Globus pallidus (tissue), 1 donor: Measurements from ENCODE around the gene C9orf78.

Source experiments
- DNase-seq: peaks from one replicate; pipeline ENCODE4 v3.0.0-alpha.2; 2015; ENCODE audit warnings: low spot score

Gene C9orf78, protein sequence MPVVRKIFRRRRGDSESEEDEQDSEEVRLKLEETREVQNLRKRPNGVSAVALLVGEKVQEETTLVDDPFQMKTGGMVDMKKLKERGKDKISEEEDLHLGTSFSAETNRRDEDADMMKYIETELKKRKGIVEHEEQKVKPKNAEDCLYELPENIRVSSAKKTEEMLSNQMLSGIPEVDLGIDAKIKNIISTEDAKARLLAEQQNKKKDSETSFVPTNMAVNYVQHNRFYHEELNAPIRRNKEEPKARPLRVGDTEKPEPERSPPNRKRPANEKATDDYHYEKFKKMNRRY

DNA sequence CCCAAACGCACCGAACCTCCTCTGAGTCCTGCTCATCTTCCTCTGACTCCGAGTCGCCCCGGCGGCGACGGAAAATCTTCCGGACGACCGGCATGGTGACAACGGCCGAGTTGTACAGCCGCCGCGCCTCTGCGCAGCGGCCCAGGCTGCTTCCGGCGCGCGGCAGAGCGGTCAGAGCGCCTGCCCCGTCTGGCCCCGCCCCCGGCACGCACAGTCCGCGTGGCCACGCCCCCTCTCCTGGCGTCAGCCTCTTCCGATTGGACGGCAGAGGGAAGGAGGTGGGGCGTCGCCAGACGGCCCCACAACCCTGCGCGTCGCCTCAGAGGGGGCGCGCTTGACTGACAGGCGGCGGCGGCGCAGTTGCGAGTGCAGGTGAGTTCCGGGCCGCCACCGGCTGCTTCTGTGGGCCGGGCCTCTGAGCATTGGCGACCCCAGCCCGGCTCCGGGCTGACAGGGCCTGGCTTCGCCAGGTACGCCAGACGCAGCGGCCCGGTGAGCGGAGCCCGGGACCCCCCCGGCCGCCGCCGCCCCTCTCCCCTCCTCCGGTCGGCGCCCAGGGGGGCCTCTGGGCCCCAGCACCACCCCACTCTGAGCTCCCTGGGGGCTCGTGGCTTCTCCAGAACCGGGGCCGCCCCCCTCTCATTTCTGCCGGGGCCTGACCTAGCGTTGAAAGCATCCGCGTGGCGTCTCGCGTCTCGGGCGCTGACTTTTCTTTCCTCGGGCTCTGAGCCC is at the start of gene C9orf78, which contains the start of gene USP20:
TSS of gene C9orf78 (minus strand) at position 148 of the 732 bp plus-strand sequence. CDS start at position 94, 54 bp downstream.
TSS of gene USP20 (plus strand) at position 331 of the 732 bp plus-strand sequence. CDS start 17,098 bp downstream, outside the sequence.
- peak; percentile 95 for DNase-seq

DNA sequence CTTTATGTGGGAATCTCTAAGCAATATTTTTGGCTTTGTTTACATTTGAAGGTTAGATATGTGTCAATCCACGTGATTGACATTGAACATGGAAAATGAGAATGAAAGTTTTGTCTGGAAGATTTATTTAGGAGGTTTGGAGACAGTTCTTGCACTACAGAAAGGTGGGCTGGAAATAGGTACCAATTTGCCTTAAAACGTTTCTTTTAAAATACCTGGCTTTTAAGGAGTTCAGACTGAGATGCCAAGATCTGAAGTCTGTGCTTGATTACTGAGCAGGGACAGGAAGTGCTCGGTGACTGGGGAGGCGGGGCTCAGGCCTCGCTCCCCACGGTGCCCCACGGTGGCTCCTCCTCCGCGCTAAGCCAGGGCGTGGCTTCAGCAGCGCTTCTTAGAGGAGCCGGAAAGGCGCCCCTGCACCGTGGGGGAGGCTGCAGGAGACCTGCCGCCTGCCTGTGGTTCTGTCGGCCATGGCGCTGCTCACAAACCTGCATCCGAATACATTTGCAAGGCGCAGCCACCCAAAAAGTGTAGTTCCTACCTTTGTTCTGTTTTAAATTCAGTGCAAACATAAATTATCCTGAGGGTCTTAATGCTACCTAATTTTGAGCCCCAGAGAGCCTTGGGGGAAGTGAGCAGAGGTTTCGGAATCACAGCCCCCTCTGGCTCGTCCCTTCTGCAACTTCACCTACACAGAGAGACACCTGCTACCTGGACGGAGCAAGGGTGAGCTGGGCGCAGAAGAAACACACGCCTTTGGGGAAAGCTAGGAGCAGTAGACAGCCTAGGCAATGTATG is 49.3 kb upstream of the C9orf78 start:
- DNase-seq: peak; percentile 82

DNA sequence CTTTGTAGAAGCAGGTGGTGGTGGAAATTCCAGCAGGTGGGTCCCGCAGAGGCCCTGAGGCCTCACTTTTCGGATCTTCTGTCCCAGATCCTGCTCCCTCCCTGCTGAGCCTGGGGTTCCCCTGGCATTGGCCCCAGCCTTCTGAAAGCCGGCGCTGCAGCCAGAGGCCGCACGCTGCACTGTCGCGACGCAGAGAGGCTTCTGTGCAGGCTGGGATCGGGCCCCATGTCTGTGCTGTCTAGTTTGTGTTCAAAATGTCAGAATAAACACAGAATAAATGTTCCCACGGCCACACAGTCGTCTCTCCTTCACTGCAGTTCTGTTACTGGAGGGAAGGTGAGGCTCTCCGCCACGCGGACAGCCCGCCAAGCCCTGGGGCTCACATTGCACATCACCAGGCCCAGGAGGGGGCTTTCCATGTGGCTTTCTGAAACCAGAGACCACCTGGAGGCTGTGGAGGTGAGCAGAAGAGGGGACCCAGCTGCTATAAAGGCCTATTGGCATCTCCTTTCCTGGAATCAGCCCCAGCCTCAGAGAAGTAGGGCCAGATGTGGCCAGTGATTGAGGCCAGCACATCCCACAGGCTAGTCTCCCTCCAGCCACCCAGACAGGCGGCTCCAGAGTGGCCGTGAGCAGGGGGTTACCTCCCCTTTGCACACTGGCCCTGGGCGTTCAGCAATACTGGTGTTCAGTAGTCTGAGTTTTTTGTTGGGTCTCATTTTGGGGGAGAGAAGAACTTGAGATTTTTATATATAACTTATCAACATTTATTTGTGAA is 46.7 kb upstream of the C9orf78 start:
- no peak for DNase-seq

DNA sequence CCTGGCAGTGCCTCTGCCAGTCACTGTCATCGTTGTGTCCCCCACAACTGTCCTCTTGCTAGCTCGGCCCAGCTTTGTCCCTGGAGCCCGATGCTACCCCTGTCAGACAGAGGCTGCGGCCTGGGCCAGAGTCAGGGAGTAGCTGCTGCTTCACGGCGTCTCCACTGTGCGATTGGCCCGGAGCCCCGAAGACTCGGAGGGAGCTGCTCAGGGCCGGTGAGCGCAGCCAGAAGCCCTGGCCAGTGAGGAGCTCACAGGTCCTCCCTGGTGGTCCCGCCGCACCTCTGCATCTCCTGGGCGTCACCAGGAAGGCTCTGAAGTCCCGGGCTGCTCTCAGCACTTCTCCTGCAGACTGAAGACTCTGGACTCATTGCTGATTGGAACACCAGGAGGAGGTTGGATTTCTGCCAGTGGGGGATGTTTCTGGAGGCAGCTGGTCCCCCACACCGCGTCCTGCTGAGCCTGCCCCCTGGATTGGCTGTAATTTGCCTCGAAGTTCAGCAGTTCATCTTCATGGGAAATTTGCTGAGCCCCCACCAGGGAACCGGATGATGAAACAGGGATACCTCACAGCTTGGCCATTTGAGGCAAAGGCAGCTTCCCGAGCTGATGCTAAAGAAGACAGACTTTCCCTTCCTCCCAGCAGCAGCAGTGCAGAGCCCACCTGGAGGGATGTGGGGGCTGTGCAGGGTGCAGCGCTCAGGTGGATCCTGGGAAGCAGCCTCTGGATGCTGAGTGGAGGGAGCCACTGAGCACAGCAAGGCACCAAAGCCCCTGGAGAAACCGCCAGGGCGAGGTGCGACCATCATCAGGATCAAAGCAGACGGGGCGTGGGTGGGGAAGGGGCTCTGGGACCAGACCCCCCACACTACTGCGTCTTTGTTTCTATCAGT is 45.8 kb upstream of the C9orf78 start:
- DNase-seq: no peak

DNA sequence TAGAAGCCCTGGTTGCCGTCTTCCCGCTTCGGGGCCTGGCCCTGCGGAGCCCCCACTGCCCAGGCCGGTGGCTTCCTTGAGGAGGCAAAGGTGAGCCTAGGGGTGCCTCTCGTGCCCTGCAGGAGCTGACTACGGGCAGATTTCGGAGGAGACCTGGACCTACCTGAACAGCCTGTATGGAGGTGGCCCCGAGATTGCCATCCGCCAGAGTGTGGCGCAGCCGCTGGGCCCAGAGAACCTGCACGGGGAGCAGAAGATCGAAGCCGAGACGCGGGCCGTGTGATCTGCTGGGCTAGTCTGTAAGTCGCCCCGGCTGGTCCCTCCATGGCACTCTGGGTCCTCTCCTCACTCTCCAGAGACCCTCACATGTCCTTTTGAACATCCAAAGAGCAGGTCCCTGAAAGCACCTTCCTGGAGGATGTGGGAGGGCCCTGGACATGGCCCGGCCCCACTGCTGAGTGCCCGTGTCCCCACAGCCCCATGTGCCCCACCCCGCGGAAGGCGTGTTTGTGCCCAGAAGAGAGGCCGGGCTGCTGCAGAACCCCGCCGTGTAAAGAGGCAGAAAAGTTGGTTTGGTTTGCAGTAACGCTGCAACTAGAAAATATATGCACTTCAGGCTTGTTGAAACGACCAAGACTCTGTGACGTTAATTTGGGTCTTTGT is 45.0 kb upstream of the C9orf78 start:
- no peak for DNase-seq

DNA sequence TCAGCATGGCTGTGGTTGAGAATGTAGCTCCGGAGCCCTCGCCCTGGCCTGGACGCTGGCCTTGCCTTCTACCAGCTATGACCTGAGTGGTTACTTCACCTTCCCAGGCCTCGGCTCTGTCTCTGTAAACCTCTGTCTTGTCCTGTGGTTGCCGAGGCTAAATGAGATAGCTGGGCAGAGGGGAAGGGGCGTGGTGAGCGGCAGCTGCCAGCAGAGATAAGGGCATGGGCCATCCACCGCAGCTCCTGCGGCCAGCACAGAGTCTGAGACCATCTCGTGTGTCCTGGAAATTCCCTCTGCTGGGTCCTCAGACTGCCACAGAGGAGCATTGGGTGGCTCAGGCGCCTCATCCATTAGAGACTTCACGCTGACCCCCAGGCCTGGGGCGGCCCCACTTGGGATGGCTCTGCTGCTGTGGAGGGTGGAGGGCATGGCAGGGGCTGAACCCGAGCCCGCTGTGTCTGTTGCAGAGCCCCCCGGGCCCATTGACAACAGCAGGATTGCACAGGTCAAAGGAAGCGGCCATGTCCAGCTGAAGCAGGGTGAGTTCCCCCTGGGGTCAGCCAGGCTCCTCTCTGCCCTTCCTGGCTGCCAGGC is 44.1 kb upstream of the C9orf78 start:
- no peak for DNase-seq

DNA sequence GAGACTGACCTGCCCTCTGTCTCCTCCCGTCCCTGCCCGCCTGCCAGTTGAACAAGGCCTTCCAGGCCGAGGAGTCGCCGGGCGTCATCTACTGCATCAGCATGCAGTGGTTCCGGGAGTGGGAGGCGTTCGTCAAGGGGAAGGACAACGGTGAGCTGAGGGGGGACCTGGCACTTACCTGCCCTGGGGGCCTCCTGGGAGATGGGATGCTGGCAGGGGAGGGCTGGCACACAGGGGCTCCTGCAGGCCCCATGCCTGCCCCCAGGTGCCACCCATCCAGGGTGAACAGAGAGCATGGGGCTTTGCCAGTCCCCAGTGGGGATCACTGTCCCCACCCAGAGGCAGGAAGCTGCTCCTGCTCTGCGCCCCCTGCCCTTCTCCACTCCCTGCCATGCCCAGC is 43.2 kb upstream of the C9orf78 start:
- no peak for DNase-seq

DNA sequence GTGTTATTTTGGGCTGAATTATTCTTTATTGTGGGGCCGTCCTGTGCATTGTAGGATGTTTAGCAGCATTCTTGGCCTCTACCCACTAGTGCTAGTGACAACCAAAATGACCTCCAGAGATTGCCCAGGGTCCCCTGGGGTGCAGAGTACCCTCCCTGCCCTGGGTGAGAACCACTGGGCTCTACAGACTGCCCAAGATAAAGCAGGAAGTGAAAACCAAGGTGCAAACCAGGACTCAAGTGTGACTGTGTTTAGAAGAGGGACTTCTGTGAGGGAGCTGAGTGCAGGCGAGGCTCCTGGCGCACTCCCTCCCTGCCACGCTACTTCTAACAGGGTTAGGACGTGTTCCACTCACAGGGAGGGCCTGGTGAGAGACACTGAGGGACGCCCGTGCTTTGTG is 41.7 kb upstream of the C9orf78 start:
- DNase-seq: no peak

DNA sequence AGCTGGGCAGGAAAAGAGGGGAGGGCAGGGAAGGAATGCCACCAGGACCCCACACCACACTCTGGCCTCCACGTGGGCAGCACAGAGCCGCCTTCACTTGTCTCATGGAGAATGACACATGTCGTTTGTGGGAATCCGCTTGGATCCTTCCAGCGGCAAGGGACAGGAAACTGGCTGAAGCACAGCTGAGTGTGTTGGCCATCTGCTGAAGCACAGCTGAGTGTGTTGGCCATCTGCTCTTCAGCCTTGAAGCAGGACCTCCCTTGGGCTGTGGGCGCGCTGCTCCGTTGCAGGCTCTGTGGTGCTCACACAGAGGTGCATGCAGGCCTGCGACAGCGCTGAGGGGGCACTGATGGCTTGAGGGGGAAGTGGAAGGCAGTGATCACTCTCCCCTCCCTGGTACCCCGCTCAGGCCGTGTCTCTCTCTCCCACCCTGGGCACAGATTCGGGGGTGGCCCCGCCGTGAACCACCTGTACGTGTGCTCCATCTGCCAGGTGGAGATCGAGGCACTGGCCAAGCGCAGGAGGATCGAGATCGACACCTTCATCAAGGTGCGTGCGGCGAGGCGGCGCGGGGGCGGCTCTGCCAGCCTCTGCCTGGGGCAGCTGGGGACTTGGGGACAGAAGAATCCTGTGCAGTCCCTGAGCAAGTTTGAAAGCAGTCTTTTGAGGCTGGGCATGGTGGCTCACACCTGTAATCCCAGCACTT is 40.8 kb upstream of the C9orf78 start:
- DNase-seq: no peak

DNA sequence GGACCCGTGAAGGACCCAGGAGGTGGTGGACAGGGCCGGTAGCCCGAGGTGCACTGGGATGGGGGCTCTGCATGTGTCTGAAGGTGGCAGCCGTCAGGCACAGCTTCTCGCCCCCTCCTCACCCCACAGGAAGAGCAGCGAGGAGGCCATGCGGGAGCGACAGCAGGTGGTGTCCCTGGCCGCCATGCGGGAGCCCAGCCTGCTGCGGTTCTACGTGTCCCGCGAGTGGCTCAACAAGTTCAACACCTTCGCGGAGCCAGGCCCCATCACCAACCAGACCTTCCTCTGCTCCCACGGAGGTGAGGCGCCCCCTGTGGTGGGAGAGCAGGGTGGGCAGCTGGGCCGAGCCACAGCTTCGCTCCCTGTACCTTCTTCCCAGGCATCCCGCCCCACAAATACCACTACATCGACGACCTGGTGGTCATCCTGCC is 40.1 kb upstream of the C9orf78 start:
- no peak for DNase-seq

DNA sequence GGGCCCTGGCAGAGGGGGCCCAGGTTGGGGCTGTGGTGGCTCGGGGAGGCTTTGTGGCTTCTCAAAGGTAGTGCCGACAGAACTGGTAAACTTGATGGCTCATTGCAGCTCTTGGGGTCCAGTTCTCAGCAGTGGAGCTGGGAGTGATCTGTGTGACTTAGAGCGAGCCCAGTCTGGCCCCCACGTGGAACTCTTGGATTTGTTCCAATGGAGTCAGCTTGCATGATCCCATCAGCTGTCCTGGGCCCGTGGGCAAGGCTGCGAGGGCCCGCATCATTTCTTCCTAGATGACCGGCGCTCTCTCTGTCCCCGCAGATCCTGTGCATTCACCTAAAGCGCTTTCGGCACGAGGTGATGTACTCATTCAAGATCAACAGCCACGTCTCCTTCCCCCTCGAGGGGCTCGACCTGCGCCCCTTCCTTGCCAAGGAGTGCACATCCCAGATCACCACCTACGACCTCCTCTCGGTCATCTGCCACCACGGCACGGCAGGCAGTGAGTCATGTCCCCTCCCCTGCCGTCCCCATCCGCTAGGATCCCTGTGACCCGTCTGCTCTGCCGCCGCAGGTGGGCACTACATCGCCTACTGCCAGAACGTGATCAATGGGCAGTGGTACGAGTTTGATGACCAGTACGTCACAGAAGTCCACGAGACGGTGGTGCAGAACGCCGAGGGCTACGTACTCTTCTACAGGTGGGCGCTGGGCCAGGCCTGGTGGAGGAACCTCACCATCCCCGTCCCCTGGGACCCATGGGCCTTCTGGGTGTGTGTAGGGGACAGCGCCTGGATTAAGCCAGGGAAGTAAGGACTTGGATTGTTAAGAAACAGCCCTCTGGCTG is 39.4 kb upstream of the C9orf78 start:
- no peak for DNase-seq

DNA sequence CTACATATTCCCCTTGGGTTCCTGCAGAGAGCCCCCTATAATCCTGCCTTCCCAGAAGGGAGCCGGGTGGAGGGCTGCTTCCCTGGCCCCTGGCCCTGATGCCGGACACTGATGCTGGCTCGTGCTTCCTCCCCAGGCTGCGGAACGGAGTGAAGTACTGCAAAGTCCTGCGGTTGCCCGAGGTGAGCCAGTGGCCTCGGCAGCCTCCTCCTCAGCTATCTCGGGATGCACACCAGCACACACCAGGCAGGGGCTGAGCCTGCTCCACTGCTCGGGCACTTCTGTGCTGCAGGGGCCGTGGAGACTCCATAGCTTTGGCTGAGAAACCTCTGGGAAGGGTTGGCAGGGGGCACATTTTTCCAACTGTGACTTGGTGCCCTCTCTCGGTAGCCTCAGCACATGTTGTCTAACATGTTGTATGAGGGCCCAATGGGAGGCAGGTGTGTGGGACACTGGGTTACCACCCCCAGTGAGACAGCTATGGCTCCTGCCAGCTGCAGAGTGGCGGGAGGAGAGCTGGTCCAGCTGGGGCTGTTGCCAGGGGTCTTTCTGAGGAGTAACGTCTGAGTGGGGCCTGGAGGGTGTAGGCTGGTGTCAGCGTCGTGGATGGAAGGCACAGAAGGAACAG is 38.6 kb upstream of the C9orf78 start:
- no peak for DNase-seq

DNA sequence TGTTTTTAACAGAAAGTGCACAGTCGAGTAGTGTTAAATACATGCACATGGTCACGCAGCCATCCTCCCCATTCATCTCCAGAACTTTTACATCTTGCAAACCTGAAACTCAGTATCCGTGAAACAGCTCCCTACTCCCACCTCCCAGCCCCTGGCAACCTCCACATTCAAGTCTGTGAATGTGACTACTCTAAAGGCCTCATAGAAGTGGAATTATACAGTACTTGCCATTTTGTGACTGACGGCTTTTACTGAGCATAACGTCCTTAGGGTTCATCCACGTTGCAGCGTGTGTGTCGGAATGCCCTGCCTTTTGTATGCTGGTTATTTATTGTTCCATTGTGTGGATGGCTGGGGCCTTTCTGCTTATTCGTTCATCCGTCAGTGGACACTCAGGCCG is 36.0 kb upstream of the C9orf78 start:
- DNase-seq: no peak

DNA sequence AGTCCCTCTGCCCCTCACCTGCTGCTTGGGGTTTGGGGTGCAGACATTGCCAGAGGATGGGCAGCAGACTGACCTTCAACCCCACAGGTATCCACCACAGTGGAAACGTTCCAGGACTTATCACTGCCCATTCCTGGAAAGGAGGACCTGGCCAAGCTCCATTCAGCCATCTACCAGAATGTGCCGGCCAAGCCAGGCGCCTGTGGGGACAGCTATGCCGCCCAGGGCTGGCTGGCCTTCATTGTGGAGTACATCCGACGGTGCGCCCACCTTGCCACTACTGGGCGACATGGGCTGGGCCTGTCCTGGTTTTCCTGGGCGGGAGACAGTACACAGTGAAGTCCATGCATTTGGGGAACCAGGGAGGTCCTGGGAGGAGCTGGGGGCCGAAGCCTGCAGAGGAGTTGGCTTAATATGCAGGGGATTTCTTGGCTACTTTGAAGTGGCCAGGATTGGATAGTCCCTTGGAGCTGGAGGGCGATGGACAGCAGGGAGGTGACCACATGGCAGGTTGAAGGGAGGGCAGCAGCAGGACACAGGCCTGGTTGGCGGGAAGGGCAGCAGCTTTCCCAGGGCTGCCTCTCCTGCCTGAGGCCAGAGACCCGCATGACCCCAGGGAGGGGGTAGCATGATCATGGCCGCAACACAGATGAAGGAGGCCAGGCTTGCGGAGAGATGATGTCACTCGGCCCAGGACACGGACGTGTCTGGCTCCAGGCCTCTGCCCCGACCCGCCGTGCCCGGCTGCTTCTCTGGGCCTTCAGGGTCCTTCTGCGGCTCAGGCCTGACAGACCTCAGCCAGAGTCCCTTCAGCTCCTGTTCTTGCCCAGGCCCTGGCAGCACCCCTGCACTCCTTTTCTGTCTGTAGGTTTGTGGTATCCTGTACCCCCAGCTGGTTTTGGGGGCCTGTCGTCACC is 34.8 kb upstream of the C9orf78 start:
- no peak for DNase-seq

DNA sequence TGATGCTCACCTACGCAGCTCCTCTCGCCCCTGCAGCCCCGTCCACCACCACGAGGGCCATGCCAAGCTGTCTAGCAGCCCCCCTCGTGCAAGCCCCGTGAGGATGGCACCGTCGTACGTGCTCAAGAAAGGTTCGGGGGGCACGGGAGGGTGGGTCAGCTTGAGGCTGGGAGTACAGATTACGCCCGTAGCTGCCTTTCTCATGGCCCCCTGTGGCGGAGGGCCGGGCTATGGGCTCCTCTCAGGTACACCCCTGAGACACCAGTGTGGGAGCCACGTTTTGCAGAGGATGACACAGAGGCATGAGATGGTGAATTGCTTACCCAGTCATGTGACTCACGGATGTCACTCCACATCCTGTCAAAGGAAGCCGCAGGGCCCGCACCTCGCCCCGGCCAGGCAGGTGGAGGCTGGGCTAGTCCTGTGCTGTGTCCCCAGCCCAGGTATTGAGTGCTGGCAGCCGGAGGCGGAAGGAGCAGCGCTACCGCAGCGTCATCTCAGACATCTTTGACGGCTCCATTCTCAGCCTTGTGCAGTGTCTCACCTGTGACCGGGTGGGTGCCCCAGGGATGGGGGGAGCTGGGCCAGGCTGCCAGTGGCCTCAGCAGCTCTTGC is 33.9 kb upstream of the C9orf78 start:
- no peak for DNase-seq
